Measurements from ENCODE around the gene RASSF9.

Gene RASSF9

DNA sequence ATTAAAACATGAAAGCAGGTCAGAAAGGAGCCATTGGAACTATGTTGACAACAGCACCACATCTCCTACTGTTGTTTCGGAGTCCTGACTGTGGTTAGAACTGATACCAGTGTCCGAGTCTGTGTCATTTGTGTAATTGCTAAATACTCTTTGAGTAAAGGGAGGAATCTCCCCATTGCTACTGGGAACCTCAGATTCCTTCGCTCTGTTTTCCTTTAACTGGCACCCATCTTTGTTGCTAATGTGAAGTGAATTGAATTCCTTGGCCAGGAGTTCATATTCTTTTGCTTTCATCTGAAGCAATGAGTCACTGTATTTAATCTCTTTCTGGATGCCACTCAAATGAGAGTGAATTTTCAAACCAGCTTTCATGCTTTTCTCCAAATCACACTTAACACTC, 31.5 kb downstream of the RASSF9 start:
- TF ChIP-seq, protein P1, sequence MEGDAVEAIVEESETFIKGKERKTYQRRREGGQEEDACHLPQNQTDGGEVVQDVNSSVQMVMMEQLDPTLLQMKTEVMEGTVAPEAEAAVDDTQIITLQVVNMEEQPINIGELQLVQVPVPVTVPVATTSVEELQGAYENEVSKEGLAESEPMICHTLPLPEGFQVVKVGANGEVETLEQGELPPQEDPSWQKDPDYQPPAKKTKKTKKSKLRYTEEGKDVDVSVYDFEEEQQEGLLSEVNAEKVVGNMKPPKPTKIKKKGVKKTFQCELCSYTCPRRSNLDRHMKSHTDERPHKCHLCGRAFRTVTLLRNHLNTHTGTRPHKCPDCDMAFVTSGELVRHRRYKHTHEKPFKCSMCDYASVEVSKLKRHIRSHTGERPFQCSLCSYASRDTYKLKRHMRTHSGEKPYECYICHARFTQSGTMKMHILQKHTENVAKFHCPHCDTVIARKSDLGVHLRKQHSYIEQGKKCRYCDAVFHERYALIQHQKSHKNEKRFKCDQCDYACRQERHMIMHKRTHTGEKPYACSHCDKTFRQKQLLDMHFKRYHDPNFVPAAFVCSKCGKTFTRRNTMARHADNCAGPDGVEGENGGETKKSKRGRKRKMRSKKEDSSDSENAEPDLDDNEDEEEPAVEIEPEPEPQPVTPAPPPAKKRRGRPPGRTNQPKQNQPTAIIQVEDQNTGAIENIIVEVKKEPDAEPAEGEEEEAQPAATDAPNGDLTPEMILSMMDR (IDR thresholded peaks at IDR 0.05; ENCODE audit: unreplicated experiment in 3 of 3) = no peak
- Mint-ChIP-seq H3K4me3 (no peak overlapping the region), H3K4me1 (peaks cover 13% of the 10 kb centered on the region), H3K27me3 (ENCODE audit: low read depth) (no peaks in the 10 kb centered on the region), H3K27ac (no peak overlapping the region), H3K9me3 (no peaks in the 10 kb centered on the region), H3K36me3 (ENCODE audit: low read depth) (peaks cover 16% of the 10 kb centered on the region)

DNA sequence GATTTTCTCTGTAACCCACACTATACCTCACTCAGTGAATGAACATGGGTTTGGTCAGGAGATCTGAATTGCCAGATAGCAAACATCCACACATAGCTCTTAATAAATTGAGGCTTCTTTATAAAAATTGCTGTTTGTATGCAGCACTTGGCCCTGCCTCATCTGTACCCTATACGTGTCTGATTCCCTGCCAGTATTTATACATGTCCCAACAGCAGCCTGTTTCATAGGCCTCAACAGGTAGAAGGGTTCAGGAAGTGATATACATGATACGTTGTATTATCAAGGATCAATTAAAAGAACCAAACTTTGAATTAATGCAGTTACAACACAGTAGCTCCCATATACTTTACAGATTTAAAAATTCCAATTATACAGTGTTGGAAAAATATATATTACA, 32.3 kb downstream of the RASSF9 start:
- H3K9me3 Mint-ChIP-seq = no peaks in the 10 kb centered on the region
- peaks cover 16% of the 10 kb centered on the region for H3K36me3 Mint-ChIP-seq (ENCODE audit: low read depth)
- peaks cover 13% of the 10 kb centered on the region for H3K4me1 Mint-ChIP-seq
- TF ChIP-seq, protein P1 (IDR thresholded peaks at IDR 0.05; ENCODE audit: unreplicated experiment in 3 of 3) = no peak
- no peak overlapping the region for H3K27ac Mint-ChIP-seq
- no peaks in the 10 kb centered on the region for H3K27me3 Mint-ChIP-seq (ENCODE audit: low read depth)
- H3K4me3 Mint-ChIP-seq = no peak overlapping the region

DNA sequence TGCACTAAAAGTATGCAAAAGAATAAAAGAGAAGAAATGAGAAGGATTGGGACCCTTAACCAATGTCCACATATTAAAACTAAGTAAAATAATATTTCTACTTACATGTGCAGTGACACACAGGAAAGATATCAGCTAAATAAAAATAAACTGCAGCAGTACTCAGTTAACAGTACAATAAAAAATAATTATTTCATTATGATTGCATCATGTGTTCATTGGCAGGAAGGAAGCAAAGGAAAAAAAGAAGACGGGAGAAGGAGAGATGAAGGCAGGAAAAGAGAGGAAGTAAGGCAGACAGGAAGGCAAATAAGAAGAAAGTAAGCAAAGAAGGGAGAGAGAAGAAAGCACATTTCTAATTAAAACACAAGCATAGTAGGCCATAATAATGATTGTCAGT, 33.0 kb downstream of the RASSF9 start:
- Mint-ChIP-seq H3K27me3 (ENCODE audit: low read depth) (no peaks in the 10 kb centered on the region), H3K9me3 (no peaks in the 10 kb centered on the region), H3K27ac (no peak overlapping the region), H3K36me3 (ENCODE audit: low read depth) (peaks cover 16% of the 10 kb centered on the region), H3K4me3 (no peak overlapping the region), H3K4me1 (peaks cover 13% of the 10 kb centered on the region)
- TF ChIP-seq, protein P1 (IDR thresholded peaks at IDR 0.05; ENCODE audit: unreplicated experiment in 3 of 3) = no peak

DNA sequence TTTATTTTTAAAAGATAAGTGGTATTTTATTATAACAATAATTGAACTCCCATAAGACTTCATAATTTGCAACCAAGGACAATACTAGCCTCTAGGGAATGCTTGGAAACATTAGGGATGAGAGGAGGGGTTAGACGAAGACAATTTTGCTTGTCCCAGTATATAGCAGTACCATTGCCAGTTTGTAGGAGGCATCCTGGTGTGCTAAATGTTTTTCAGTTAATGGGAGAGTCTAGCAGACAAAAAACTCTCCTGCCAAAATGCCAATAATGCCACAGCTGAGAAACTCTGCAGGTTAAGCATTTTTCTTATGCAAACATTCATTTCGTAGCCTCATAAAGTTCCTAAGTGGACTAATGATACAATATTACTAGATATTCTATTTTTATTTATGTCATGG, 38.1 kb downstream of the RASSF9 start:
- no peak overlapping the region for H3K4me3 Mint-ChIP-seq
- no peaks in the 10 kb centered on the region for H3K9me3 Mint-ChIP-seq
- peaks cover under 1% of the 10 kb centered on the region for H3K36me3 Mint-ChIP-seq (ENCODE audit: low read depth)
- TF ChIP-seq, protein P1 (IDR thresholded peaks at IDR 0.05; ENCODE audit: unreplicated experiment in 3 of 3) = no peak
- H3K27me3 Mint-ChIP-seq (ENCODE audit: low read depth) = no peaks in the 10 kb centered on the region
- no peaks in the 10 kb centered on the region for H3K4me1 Mint-ChIP-seq
- H3K27ac Mint-ChIP-seq = no peak overlapping the region

DNA sequence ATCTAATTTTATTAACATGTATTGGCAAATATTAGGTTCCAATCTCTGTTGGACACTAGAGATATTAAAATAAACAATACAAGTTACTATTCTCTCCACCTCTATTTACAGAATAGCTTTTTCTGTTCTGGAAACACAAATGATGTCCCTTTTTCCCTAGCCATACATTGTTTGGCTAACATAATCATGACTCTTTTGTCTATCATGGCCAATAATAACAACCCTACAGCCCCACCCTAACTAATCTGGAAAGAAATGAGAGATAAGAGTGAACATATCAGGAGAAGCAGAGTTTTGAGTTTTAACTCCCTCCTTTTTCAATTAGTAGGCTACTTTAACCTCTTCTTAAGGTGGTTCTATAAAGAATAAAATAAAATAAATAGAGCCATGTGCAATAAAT, 40.2 kb downstream of the RASSF9 start:
- Mint-ChIP-seq H3K27me3 (ENCODE audit: low read depth) (no peaks in the 10 kb centered on the region), H3K4me3 (no peak overlapping the region), H3K9me3 (no peaks in the 10 kb centered on the region), H3K4me1 (no peaks in the 10 kb centered on the region), H3K36me3 (ENCODE audit: low read depth) (no peaks in the 10 kb centered on the region), H3K27ac (no peak overlapping the region)
- TF ChIP-seq, protein P1 (IDR thresholded peaks at IDR 0.05; ENCODE audit: unreplicated experiment in 3 of 3) = no peak

DNA sequence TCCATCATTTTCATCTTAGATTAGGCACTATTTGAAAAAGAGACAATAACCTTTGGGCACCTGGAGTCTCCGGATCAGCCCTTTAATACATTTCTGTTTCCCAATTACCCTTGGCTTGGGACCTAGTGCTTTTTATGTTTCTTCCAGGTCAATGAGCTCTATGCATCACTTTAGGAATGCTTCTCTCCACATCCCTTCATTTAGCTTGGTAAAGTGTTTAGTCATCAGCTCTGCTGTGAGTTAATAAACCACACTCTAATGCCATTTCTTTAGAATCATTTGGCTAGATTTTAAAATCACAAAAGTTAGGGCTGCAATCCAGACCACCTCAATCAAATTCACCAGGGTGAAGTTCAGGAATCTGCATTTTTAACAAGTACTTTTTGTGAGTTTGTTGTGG, 41.7 kb downstream of the RASSF9 start:
- no peaks in the 10 kb centered on the region for H3K4me1 Mint-ChIP-seq
- TF ChIP-seq, protein P1 (IDR thresholded peaks at IDR 0.05; ENCODE audit: unreplicated experiment in 3 of 3) = no peak
- no peaks in the 10 kb centered on the region for H3K36me3 Mint-ChIP-seq (ENCODE audit: low read depth)
- no peak overlapping the region for H3K27ac Mint-ChIP-seq
- no peak overlapping the region for H3K4me3 Mint-ChIP-seq
- H3K9me3 Mint-ChIP-seq = no peaks in the 10 kb centered on the region
- H3K27me3 Mint-ChIP-seq (ENCODE audit: low read depth) = no peaks in the 10 kb centered on the region

Data from nephron (organoid).